ENCODE data around the gene ANKRD13C.

The ANKRD13C gene

DNA sequence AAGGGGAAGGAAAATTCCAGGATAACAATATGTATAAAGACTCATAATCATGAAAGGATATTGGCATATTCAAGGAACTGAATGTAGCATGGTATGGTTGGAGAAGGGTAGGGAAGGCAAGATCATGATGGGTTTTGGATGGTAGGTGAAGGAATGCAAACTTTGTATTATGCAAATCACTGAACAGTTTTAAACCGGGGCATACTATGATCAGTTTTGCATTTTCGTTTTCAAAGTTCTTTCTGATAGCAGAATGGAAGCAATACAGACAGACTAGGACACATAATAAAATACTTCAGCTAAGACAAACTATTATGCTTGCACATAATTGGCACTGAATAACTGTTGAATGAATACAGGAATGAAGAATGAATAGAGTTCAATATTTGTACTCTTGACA, 42.1 kb upstream of the ANKRD13C start:
- no peak overlapping the region for H2BK15ac ChIP-seq (replicated peaks; ENCODE audit: low read depth)
- no peak overlapping the region for H2BK5ac ChIP-seq (ENCODE audit: low read length)
- no peak overlapping the region for H2AK5ac ChIP-seq (ENCODE audit: low read length)
- H3K36me3 ChIP-seq (ENCODE audit: control insufficient read depth, insufficient read depth, low read length), result no peaks in the 10 kb centered on the region
- no peak overlapping the region for H3K4ac ChIP-seq (ENCODE audit: low read depth, low read length)
- H3K4me2 ChIP-seq (ENCODE audit: low read length), result no peak overlapping the region
- no peak overlapping the region for H3K9ac ChIP-seq (ENCODE audit: low read length)
- no peak overlapping the region for H3K18ac ChIP-seq (ENCODE audit: low read length)
- no peak overlapping the region for H4K8ac ChIP-seq (ENCODE audit: low read depth, low read length)
- no peak overlapping the region for H3K27ac ChIP-seq (ENCODE audit: low read depth, low read length)
- no peaks in the 10 kb centered on the region for H3K27me3 ChIP-seq (ENCODE audit: insufficient read depth, low read length, poor library complexity)
- H2BK120ac ChIP-seq (ENCODE audit: low read depth, low read length), result no peak overlapping the region
- no peaks in the 10 kb centered on the region for H3K79me1 ChIP-seq (ENCODE audit: low read length)
- H3K4me1 ChIP-seq (ENCODE audit: control insufficient read depth, low read depth, low read length), result no peaks in the 10 kb centered on the region
- WGBS (ENCODE audit: extremely low coverage, insufficient coverage, low lambda C conversion rate), result no CpG with 5 or more reads among the region's 2 CpGs
- H4K5ac ChIP-seq (ENCODE audit: low read length), result no peak overlapping the region
- no peaks in the 10 kb centered on the region for H3K79me2 ChIP-seq (ENCODE audit: control insufficient read depth, insufficient read depth, low read length)
- DNase-seq, result no peak
- H3K4me3 ChIP-seq (ENCODE audit: low read length), result no peak overlapping the region
- H3K56ac ChIP-seq (ENCODE audit: low read length), result no peak overlapping the region
- H3K23ac ChIP-seq (ENCODE audit: low read length), result no peak overlapping the region

DNA sequence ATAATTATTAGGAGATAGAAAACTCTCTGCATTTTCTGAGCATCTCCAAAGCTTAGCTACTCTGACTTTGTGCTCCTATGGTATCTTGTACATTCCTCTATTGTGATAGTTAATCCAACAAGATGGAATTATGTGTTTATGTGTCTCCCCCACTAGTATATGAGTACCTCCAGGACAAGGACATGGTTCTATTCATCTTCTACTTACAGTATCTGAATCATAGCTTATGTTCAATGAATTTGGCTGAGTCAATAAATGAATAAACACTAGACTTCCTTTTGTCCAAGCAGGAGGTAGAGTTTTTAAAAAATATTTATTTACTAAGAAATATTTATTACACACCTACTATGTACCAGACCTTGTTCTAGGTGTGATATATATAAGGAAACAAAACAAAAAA, 38.1 kb upstream of the ANKRD13C start:
- Histone ChIP-seq H4K5ac (ENCODE audit: low read length) (no peak overlapping the region), H2BK120ac (ENCODE audit: low read depth, low read length) (no peak overlapping the region), H3K18ac (ENCODE audit: low read length) (no peak overlapping the region), H4K8ac (ENCODE audit: low read depth, low read length) (no peak overlapping the region), H3K27ac (ENCODE audit: low read depth, low read length) (no peak overlapping the region), H2AK5ac (ENCODE audit: low read length) (no peak overlapping the region), H3K4me2 (ENCODE audit: low read length) (no peak overlapping the region), H2BK15ac (replicated peaks; ENCODE audit: low read depth) (no peak overlapping the region), H3K4me1 (ENCODE audit: control insufficient read depth, low read depth, low read length) (no peaks in the 10 kb centered on the region), H3K36me3 (ENCODE audit: control insufficient read depth, insufficient read depth, low read length) (no peaks in the 10 kb centered on the region), H2BK5ac (ENCODE audit: low read length) (no peak overlapping the region), H3K4me3 (ENCODE audit: low read length) (no peak overlapping the region), H3K79me2 (ENCODE audit: control insufficient read depth, insufficient read depth, low read length) (no peaks in the 10 kb centered on the region), H3K79me1 (ENCODE audit: low read length) (no peaks in the 10 kb centered on the region), H3K56ac (ENCODE audit: low read length) (no peak overlapping the region), H3K9ac (ENCODE audit: low read length) (no peak overlapping the region), H3K27me3 (ENCODE audit: insufficient read depth, low read length, poor library complexity) (no peaks in the 10 kb centered on the region), H3K4ac (ENCODE audit: low read depth, low read length) (no peak overlapping the region), H3K23ac (ENCODE audit: low read length) (no peak overlapping the region)
- no peak for DNase-seq

DNA sequence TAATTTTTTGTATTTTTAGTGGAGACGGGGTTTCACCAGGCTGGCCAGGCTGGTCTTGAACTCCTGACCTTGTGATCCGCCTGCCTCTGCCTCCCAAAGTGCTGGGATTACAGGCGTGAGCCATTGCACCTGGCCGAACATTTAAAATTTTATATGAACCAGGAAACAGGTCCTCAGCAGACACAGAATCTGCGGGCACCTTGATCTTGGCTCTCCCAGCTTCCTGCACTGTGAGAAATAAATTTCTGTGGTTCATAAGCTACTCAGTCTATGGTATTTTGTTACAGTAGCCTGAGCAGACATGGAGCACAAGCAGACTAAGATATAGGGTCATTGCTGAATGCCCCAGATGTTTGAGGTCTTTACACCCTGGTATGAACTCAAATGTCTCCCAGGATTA, 33.0 kb upstream of the ANKRD13C start:
- H2BK120ac ChIP-seq (ENCODE audit: low read depth, low read length), result no peak overlapping the region
- no peak overlapping the region for H2AK5ac ChIP-seq (ENCODE audit: low read length)
- H3K18ac ChIP-seq (ENCODE audit: low read length), result no peak overlapping the region
- H4K8ac ChIP-seq (ENCODE audit: low read depth, low read length), result no peak overlapping the region
- H3K4me3 ChIP-seq (ENCODE audit: low read length), result no peak overlapping the region
- no peaks in the 10 kb centered on the region for H3K36me3 ChIP-seq (ENCODE audit: control insufficient read depth, insufficient read depth, low read length)
- H3K27me3 ChIP-seq (ENCODE audit: insufficient read depth, low read length, poor library complexity), result no peaks in the 10 kb centered on the region
- H3K23ac ChIP-seq (ENCODE audit: low read length), result no peak overlapping the region
- WGBS (ENCODE audit: extremely low coverage, insufficient coverage, low lambda C conversion rate), result no CpG with 5 or more reads among the region's 5 CpGs
- no peak overlapping the region for H4K5ac ChIP-seq (ENCODE audit: low read length)
- H3K4ac ChIP-seq (ENCODE audit: low read depth, low read length), result no peak overlapping the region
- H3K4me1 ChIP-seq (ENCODE audit: control insufficient read depth, low read depth, low read length), result no peaks in the 10 kb centered on the region
- no peaks in the 10 kb centered on the region for H3K79me1 ChIP-seq (ENCODE audit: low read length)
- no peak overlapping the region for H3K4me2 ChIP-seq (ENCODE audit: low read length)
- no peaks in the 10 kb centered on the region for H3K79me2 ChIP-seq (ENCODE audit: control insufficient read depth, insufficient read depth, low read length)
- no peak overlapping the region for H2BK15ac ChIP-seq (replicated peaks; ENCODE audit: low read depth)
- H3K9ac ChIP-seq (ENCODE audit: low read length), result no peak overlapping the region
- no peak overlapping the region for H3K27ac ChIP-seq (ENCODE audit: low read depth, low read length)
- no peak overlapping the region for H3K56ac ChIP-seq (ENCODE audit: low read length)
- DNase-seq, result no peak
- H2BK5ac ChIP-seq (ENCODE audit: low read length), result no peak overlapping the region

DNA sequence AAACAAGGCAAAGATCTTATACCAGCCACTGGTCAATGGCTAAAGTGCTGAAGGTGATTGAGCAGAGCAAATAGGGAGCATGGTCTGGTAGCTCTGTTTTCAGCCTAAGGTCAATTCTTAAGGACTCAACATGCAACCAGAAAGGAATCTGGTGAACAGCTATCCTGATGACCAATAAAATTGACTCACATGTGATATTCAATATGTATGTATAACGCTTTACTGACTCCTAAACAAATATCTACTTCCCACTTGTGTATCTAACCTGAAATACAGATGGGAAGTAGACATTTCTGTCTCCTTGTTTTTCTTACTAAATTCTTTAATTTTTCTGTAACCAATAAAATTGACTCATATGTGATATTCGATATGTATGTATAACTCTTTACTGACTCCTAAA, 31.6 kb upstream of the ANKRD13C start:
- no peak overlapping the region for H2BK120ac ChIP-seq (ENCODE audit: low read depth, low read length)
- no peak overlapping the region for H3K4me2 ChIP-seq (ENCODE audit: low read length)
- no peak overlapping the region for H2AK5ac ChIP-seq (ENCODE audit: low read length)
- no peak overlapping the region for H3K18ac ChIP-seq (ENCODE audit: low read length)
- no peaks in the 10 kb centered on the region for H3K27me3 ChIP-seq (ENCODE audit: insufficient read depth, low read length, poor library complexity)
- no peaks in the 10 kb centered on the region for H3K4me1 ChIP-seq (ENCODE audit: control insufficient read depth, low read depth, low read length)
- H2BK5ac ChIP-seq (ENCODE audit: low read length), result no peak overlapping the region
- no CpG with 5 or more reads among the region's 2 CpGs for whole genome bisulfite sequencing (ENCODE audit: extremely low coverage, insufficient coverage, low lambda C conversion rate)
- no peak overlapping the region for H3K56ac ChIP-seq (ENCODE audit: low read length)
- no peak overlapping the region for H3K4ac ChIP-seq (ENCODE audit: low read depth, low read length)
- H2BK15ac ChIP-seq (replicated peaks; ENCODE audit: low read depth), result no peak overlapping the region
- no peak overlapping the region for H3K4me3 ChIP-seq (ENCODE audit: low read length)
- no peak overlapping the region for H4K5ac ChIP-seq (ENCODE audit: low read length)
- no peak overlapping the region for H3K27ac ChIP-seq (ENCODE audit: low read depth, low read length)
- no peak overlapping the region for H3K9ac ChIP-seq (ENCODE audit: low read length)
- no peak overlapping the region for H3K23ac ChIP-seq (ENCODE audit: low read length)
- DNase-seq, result no peak
- H4K8ac ChIP-seq (ENCODE audit: low read depth, low read length), result no peak overlapping the region
- no peaks in the 10 kb centered on the region for H3K79me2 ChIP-seq (ENCODE audit: control insufficient read depth, insufficient read depth, low read length)
- no peaks in the 10 kb centered on the region for H3K36me3 ChIP-seq (ENCODE audit: control insufficient read depth, insufficient read depth, low read length)
- H3K79me1 ChIP-seq (ENCODE audit: low read length), result no peaks in the 10 kb centered on the region

DNA sequence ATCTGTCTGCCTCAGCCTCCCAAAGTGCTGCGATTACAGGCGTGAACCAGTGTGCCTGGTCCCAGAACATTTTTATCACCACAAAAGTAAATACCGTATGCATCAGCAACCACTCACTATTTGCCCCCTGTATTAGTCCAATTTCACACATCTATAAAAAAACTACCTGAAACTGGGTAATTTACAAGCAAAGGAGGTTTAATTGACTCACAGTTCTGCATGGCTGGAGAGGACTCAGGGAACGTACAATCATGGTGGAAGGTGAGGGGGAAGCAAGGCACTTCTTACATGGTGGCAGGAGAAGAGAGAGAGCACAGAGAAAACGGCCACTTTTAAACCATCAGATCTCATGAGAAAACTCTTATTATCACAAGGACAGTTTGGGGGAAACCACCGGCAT, 31.0 kb upstream of the ANKRD13C start:
- Histone ChIP-seq H3K23ac (ENCODE audit: low read length) (no peak overlapping the region), H3K56ac (ENCODE audit: low read length) (no peak overlapping the region), H3K4me3 (ENCODE audit: low read length) (no peak overlapping the region), H3K36me3 (ENCODE audit: control insufficient read depth, insufficient read depth, low read length) (no peaks in the 10 kb centered on the region), H2BK120ac (ENCODE audit: low read depth, low read length) (no peak overlapping the region), H4K8ac (ENCODE audit: low read depth, low read length) (no peak overlapping the region), H3K27me3 (ENCODE audit: insufficient read depth, low read length, poor library complexity) (no peaks in the 10 kb centered on the region), H2BK15ac (replicated peaks; ENCODE audit: low read depth) (no peak overlapping the region), H3K4me2 (ENCODE audit: low read length) (no peak overlapping the region), H3K79me1 (ENCODE audit: low read length) (no peaks in the 10 kb centered on the region), H3K4me1 (ENCODE audit: control insufficient read depth, low read depth, low read length) (no peaks in the 10 kb centered on the region), H3K27ac (ENCODE audit: low read depth, low read length) (no peak overlapping the region), H4K5ac (ENCODE audit: low read length) (no peak overlapping the region), H2AK5ac (ENCODE audit: low read length) (no peak overlapping the region), H3K9ac (ENCODE audit: low read length) (no peak overlapping the region), H3K4ac (ENCODE audit: low read depth, low read length) (no peak overlapping the region), H3K18ac (ENCODE audit: low read length) (no peak overlapping the region), H3K79me2 (ENCODE audit: control insufficient read depth, insufficient read depth, low read length) (no peaks in the 10 kb centered on the region), H2BK5ac (ENCODE audit: low read length) (no peak overlapping the region)
- no CpG with 5 or more reads among the region's 6 CpGs for WGBS (ENCODE audit: extremely low coverage, insufficient coverage, low lambda C conversion rate)
- no peak for DNase-seq

DNA sequence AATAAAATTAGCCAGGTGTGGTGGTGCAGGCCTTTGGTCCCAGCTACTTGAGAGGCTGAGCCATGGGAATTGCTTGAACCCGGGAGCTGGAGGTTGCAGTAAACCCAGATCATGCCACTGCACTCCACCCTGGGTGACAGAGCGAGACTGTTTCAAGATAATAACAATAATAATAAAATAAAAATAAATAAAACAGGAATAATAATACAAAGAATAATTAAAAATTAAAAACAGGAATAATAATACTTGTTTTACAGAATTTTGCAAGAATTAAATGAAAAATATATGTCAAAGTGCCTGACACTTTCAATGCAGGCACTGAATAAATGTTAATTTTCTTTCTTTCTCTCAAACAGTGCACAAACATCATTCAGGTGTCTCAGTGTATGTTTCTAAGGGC, 30.0 kb upstream of the ANKRD13C start:
- Histone ChIP-seq H3K79me1 (ENCODE audit: low read length) (no peaks in the 10 kb centered on the region), H3K56ac (ENCODE audit: low read length) (no peak overlapping the region), H3K4ac (ENCODE audit: low read depth, low read length) (no peak overlapping the region), H3K79me2 (ENCODE audit: control insufficient read depth, insufficient read depth, low read length) (no peaks in the 10 kb centered on the region), H3K9ac (ENCODE audit: low read length) (no peak overlapping the region), H3K27ac (ENCODE audit: low read depth, low read length) (no peak overlapping the region), H3K27me3 (ENCODE audit: insufficient read depth, low read length, poor library complexity) (no peaks in the 10 kb centered on the region), H3K4me3 (ENCODE audit: low read length) (no peak overlapping the region), H4K5ac (ENCODE audit: low read length) (no peak overlapping the region), H3K23ac (ENCODE audit: low read length) (no peak overlapping the region), H3K18ac (ENCODE audit: low read length) (no peak overlapping the region), H3K36me3 (ENCODE audit: control insufficient read depth, insufficient read depth, low read length) (no peaks in the 10 kb centered on the region), H3K4me2 (ENCODE audit: low read length) (no peak overlapping the region), H2BK120ac (ENCODE audit: low read depth, low read length) (no peak overlapping the region), H3K4me1 (ENCODE audit: control insufficient read depth, low read depth, low read length) (no peaks in the 10 kb centered on the region), H4K8ac (ENCODE audit: low read depth, low read length) (no peak overlapping the region), H2BK5ac (ENCODE audit: low read length) (no peak overlapping the region), H2BK15ac (replicated peaks; ENCODE audit: low read depth) (no peak overlapping the region), H2AK5ac (ENCODE audit: low read length) (no peak overlapping the region)
- DNase-seq, result no peak
- WGBS (ENCODE audit: extremely low coverage, insufficient coverage, low lambda C conversion rate), result no CpG with 5 or more reads among the region's 2 CpGs

Data from mesendoderm (in vitro differentiated cells).